M059J (cell line): ENCODE results near the gene TPRG1L. TPM values are rescaled to one million over a fixed set of nuclear protein-coding genes. Genes with fewer than 3 reads are reported as not detected.

Source experiments
- DNase-seq: peaks from one replicate; pipeline ENCODE4 v3.0.0-alpha.2; 2012; ENCODE audit warnings: low read depth
- total RNA-seq: library from RNA; depleted of rRNA; stranded (reverse); fragments of >200 nt; shearing (Covaris generic); gene quantifications from 2 replicates; pipeline ENCODE4 v1.2.3, GENCODE V29; 2014

TPRG1L gene
- total RNA-seq, 1 experiment from 2014 or later, result 16.0 TPM

GRCh38 chr1:3628445-3628844, 3.6 kb downstream of the TPRG1L start:
- no peak for DNase-seq

- no peak for DNase-seq
Measured at GRCh38 chr1:3629561-3630160, 4.8 kb downstream of the TPRG1L start.

GRCh38 chr1:3630161-3630611, 5.4 kb downstream of the TPRG1L start:
- no peak for DNase-seq

- no peak for DNase-seq
Measured at GRCh38 chr1:3630914-3631313, 6.1 kb downstream of the TPRG1L start.

GRCh38 chr1:3631320-3632260, 6.8 kb downstream of the TPRG1L start:
- DNase-seq, result no peak

GRCh38 chr1:3632298-3632697, 7.5 kb downstream of the TPRG1L start:
- no peak for DNase-seq

- DNase-seq, result no peak
Measured at GRCh38 chr1:3632716-3633343, 8.0 kb downstream of the TPRG1L start.

GRCh38 chr1:3633344-3634058, 8.7 kb downstream of the TPRG1L start:
- DNase-seq, result no peak

- DNase-seq, result no peak
Measured at GRCh38 chr1:3634059-3634800, 9.4 kb downstream of the TPRG1L start.

- no peak for DNase-seq
Measured at GRCh38 chr1:3636080-3636479, 11.3 kb downstream of the TPRG1L start.

- DNase-seq, result no peak
Measured at GRCh38 chr1:3636531-3636930, 11.7 kb downstream of the TPRG1L start.

- DNase-seq, result no peak
Measured at GRCh38 chr1:3638027-3638426, 13.2 kb downstream of the TPRG1L start.

GRCh38 chr1:3638676-3639075, 13.9 kb downstream of the TPRG1L start:
- DNase-seq, result no peak

GRCh38 chr1:3639397-3639911, 14.6 kb downstream of the TPRG1L start:
- no peak for DNase-seq

GRCh38 chr1:3640121-3640837, 15.5 kb downstream of the TPRG1L start:
- DNase-seq, result no peak

- DNase-seq, result no peak
Measured at GRCh38 chr1:3641046-3641760, 16.4 kb downstream of the TPRG1L start.

GRCh38 chr1:3641816-3642215, 17.0 kb downstream of the TPRG1L start:
- DNase-seq, result no peak

GRCh38 chr1:3642919-3643675, 18.3 kb downstream of the TPRG1L start:
- no peak for DNase-seq

- no peak for DNase-seq
Measured at GRCh38 chr1:3644273-3644672, 19.5 kb downstream of the TPRG1L start.
